Measurements from ENCODE around the gene KLF15.

The KLF15 gene

GRCh38 chr3:126357295-126358037, at the start of gene KLF15:
KLF15 (minus strand) TSS chr3:126357408; CDS start chr3:126352922, 4,486 bp downstream.
- DNase-seq, result peak; percentile 91

GRCh38 chr3:126406389-126407296, 49.4 kb upstream of the KLF15 start:
- no peak for DNase-seq

GRCh38 chr3:126402666-126403302, 45.6 kb upstream of the KLF15 start:
- peak; percentile 13 for DNase-seq

- no peak for DNase-seq
Observed at GRCh38 chr3:126402178-126402577, 45.0 kb upstream of the KLF15 start.

GRCh38 chr3:126401611-126402160, 44.5 kb upstream of the KLF15 start:
- DNase-seq, result no peak

GRCh38 chr3:126399756-126400155, 42.5 kb upstream of the KLF15 start:
- DNase-seq, result no peak

- no peak for DNase-seq
Observed at GRCh38 chr3:126399351-126399735, 42.1 kb upstream of the KLF15 start.

GRCh38 chr3:126398423-126399350, 41.5 kb upstream of the KLF15 start:
- no peak for DNase-seq

GRCh38 chr3:126397610-126398422, 40.6 kb upstream of the KLF15 start:
- DNase-seq, result no peak

GRCh38 chr3:126396536-126396935, 39.3 kb upstream of the KLF15 start:
- no peak for DNase-seq

GRCh38 chr3:126395846-126396513, 38.8 kb upstream of the KLF15 start:
- DNase-seq, result no peak

- DNase-seq, result no peak
Observed at GRCh38 chr3:126394977-126395321, 37.7 kb upstream of the KLF15 start.

GRCh38 chr3:126394179-126394976, 37.2 kb upstream of the KLF15 start, which contains the start of gene CFAP100:
CFAP100 (plus strand) TSS chr3:126394909; CDS start chr3:126396001, 1,092 bp downstream.
- no peak for DNase-seq

GRCh38 chr3:126393563-126393962, 36.4 kb upstream of the KLF15 start:
- DNase-seq, result no peak

- no peak for DNase-seq
Observed at GRCh38 chr3:126392246-126392645, 35.0 kb upstream of the KLF15 start.

- no peak for DNase-seq
Observed at GRCh38 chr3:126391631-126392030, 34.4 kb upstream of the KLF15 start.

GRCh38 chr3:126390751-126391150, 33.5 kb upstream of the KLF15 start:
- DNase-seq, result no peak

- no peak for DNase-seq
Observed at GRCh38 chr3:126390201-126390600, 33.0 kb upstream of the KLF15 start.

GRCh38 chr3:126389794-126390146, 32.6 kb upstream of the KLF15 start:
- no peak for DNase-seq

Data from activated CD8-positive, alpha-beta memory T cell treated with anti-CD3 and anti-CD28 coated beads for 24 hours (primary cell).